GM21447 (cell line): ENCODE data around the gene ASXL1.
A peak's percentile ranks its signal among the peaks of the same experiment; 100 is the strongest.

ENCODE experiments used
- ATAC-seq: cut with Tn5 transposase; IDR thresholded peaks from one replicate; pipeline ENCODE4 v1.9.1; 2021; ENCODE audit not compliant: unreplicated experiment

Gene ASXL1

GRCh38 chr20:32477594-32478512 lies 119.7 kb downstream of the ASXL1 start:
- no peak for ATAC-seq

DNA sequence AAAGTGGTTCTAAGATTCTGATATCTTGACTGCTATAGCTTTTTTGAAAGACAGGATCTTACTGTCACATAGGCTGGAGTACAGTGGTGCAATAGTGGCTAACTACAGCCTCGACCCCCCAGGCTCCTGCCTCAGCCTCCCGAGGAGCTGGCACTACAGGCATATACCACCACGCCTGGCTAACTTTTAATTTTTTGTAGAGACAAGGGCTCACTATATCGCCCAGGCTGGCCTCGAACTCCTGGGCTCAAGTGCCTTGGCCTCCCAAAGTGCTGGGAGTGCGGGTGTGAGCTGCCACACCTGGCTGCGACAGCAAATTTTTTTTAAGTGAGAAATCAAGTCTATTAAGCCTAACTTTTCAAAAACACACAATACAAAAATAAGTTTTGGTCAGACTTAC lies 120.4 kb downstream of the ASXL1 start:
- no peak for ATAC-seq

DNA sequence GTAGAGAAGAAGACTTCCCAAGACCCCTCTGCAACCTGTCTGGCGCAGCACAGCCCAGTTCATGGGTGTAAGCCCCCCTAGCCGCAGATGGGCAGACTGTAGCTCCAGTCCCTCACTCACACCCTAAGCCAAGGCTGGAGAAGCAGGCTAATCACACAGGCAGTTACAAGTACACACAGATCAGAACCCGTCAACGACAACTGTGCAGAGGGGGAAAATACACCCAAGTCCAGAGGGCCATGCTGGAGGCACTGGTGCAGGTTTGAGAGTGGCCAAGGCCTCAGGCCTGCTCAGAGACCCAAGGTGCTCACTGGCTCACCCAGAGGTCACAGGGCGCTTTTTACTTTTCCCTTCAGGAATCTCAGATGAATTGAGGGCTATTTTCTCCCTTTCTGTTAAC lies 120.9 kb downstream of the ASXL1 start:
- ATAC-seq = no peak

DNA sequence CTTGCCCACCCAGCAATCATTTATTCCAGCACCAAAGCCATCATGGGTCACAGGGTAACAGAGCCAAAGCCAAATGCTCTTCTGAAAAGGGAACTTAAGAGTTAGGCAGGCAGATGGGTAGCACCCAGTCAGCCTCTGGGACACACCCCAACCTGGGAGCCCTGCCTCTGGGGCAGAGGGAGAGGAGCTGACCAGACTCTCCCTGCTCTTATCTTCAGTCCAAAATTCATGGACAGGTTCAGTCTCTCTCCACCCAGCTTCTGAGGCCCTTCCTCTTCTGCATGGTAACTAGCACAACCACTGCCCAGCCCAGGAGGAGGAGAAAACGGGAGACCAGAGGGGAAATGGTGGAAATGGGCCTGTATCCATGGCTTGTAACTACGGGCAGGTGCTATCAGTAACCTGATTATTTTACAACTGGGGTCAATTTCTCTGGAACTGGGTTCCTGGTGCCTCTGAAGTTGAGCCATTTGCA lies 121.6 kb downstream of the ASXL1 start:
- no peak for ATAC-seq

DNA sequence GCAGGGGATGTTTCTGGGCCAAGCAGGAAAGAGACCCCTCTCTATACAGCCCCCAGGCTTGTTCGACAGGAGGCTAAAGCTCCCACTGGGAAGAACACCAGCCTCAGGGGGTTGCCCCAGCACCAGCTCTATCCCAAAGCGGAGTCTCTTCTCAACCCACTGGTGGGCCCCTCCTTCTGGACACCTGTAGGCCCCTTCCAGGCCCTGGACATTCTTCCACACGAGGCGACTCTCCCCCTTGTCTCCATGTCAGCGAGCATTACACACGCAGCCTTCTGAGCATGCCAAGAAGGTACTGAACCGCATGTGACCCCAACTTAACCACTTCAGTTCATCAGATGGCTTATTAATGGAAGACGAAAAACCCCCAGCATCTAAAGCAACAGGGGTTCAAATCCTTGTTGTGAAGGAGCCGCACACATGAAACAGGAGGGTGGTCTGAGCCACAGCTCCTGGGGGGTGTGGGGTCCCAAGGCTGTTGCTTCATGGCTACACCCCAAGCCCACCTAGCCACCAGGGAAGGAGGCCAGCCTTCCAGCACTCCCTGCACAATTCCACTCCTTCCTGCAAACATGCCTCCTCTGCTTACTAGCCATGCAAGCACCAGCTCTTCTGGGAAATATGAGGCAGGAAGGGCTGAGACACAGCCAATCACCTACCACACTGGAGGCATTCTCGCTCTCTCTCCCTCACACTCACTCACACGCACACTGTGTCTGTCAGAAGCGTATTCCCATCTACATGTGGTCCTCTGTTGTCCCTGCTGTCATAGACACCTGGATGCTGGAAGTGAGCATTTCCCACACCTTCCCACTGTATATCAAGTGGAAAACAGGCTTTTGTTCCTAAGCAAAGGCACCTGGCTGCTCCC lies 122.5 kb downstream of the ASXL1 start:
- no peak for ATAC-seq

GRCh38 chr20:32481311-32482142 lies 123.4 kb downstream of the ASXL1 start:
- ATAC-seq = no peak

DNA sequence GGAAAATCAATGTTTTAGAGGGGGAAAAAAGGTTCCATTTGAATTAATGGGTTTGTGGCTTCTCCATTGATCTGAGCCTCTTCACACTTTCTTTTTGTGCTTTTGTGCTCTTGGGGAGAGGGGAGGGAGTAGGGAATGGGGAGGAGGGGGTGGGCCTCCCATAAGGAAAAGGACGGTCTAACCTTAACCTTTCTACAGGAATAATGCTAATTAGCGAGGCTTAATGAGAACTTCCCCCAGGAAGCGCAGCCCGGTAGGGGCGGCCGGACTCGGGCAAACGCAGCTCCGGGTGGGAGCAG lies 124.0 kb downstream of the ASXL1 start:
- ATAC-seq = no peak

GRCh38 chr20:32482442-32483261 lies 124.5 kb downstream of the ASXL1 start:
- no peak for ATAC-seq

- ATAC-seq = no peak
Measured at GRCh38 chr20:32483351-32484224, 125.5 kb downstream of the ASXL1 start.

DNA sequence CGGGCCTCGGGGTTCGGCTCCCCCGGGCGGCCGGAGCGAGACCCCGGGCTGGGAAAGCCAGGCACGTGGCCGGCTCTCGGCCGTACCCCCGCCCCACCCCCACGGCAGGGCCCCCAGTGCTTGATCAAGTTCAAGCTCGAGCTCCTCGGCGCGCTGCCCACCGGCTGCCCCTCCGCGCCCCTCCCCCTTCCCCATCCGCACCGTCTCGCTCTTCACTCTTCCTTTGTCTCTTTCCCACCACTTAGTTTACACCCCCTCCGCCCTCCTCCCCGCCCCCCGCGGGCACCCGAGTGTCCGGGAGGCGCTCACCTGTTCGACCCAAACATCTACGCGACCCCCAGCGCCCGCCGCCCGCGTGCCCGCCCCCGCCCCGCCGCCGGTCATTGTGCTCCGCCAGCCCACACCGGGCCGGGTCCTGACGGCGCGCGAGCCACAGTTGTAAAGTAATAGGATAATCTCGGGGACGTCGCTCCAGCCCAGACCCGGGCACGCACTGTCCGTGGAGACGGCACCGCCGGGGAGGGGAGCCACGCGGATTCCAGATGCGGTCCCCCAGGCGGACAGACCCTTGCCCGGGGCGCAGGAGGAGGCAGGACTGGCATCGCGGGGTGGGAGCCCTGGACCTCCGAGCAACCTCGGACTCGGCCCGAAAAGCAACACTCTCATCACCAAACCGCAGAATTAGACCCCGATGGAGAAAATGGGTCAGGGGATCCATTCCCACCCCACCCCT lies 126.3 kb downstream of the ASXL1 start:
- no peak for ATAC-seq

- peak; percentile 62 for ATAC-seq
Measured at GRCh38 chr20:32484958-32485769, 127.0 kb downstream of the ASXL1 start.

GRCh38 chr20:32485770-32486478 lies 127.8 kb downstream of the ASXL1 start:
- no peak for ATAC-seq

GRCh38 chr20:32487381-32487780 lies 129.2 kb downstream of the ASXL1 start:
- ATAC-seq = no peak

DNA sequence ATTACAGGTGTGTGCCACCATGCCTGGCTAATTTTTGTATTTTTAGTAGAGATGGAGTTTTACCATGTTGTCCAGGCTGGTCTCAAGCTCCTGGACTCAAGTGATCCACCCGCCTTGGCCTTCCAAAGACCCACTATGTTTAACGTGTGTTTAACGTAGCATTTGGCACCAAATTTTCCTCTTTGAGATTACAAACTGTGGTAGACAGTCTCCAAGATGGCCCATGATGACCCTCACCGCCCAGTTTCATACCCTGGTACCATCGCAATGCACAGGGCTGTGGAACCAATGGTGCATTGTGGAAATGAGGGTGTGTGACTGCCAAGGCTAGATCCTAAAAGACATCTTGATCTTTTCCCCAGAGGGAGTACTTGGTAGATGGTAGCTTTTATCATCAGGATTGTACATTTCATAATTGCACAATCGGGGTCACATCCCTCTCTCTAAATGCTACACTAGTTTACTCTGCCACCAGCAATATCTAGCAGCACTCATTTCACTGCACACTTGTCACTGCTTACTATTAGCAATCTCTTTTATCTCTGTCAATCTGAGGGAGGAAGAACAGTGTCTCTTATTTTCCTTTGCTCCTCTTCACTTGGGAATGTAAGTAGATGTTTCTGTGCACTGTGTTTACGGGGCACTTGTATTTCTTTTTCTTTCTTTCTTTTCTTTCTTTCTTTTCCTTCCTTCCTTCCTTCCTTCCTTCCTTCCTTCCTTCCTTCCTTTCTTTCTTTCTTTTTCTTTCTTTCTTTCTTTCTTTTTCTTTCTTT lies 130.1 kb downstream of the ASXL1 start:
- ATAC-seq = no peak
